GM12878 (cell line): Measurements from ENCODE around the gene ZNF467.

Experiments used
- BACH1 ChIP-seq: fragments of 450-650 bp; IDR thresholded peaks from 2 replicates; pipeline ENCODE4 v1.6.1; 2017; ENCODE audit warnings: mild to moderate bottlenecking, borderline replicate concordance
- CREM ChIP-seq: IDR thresholded peaks from 2 replicates; pipeline ENCODE4 v1.6.1; 2014; ENCODE audit warnings: antibody characterized with exemption, low read depth
- ELK1 ChIP-seq: IDR thresholded peaks from 2 replicates; pipeline ENCODE4 v1.6.1; 2012; ENCODE audit warnings: low read depth, low read length, improper control_type of control experiment
- EZH2 ChIP-seq: IDR thresholded peaks from 2 replicates; pipeline ENCODE4 v1.6.1; 2012; ENCODE audit warnings: low read depth, mild to moderate bottlenecking, control low read depth, inconsistent platforms, low read length, borderline replicate concordance; ENCODE audit not compliant: control insufficient read depth
- LARP7 ChIP-seq: fragments of 450-650 bp; IDR thresholded peaks from 2 replicates; pipeline ENCODE4 v1.6.1; 2017; ENCODE audit warnings: mild to moderate bottlenecking
- NR2C2 ChIP-seq: IDR thresholded peaks from 2 replicates; pipeline ENCODE4 v1.6.1; 2011; ENCODE audit warnings: borderline replicate concordance, low read depth; ENCODE audit not compliant: control insufficient read depth, insufficient read length
- POLR2AphosphoS5 ChIP-seq: IDR thresholded peaks from 2 replicates; pipeline ENCODE4 v1.6.1; 2011; ENCODE audit warnings: mild to moderate bottlenecking, low read length, inconsistent platforms
- RAD21 ChIP-seq: IDR thresholded peaks from 2 replicates; pipeline ENCODE4 v1.6.1; 2011; ENCODE audit warnings: mild to moderate bottlenecking, low read depth, low read length, moderate library complexity; ENCODE audit not compliant: insufficient read depth
- YY1 ChIP-seq: IDR thresholded peaks from 2 replicates; pipeline ENCODE4 v1.6.1; 2011; ENCODE audit warnings: low read depth, mild to moderate bottlenecking, low read length

- TF ChIP-seq RAD21 (no peak), POLR2AphosphoS5 (no peak), YY1 (no peak), ELK1 (no peak), BACH1 (no peak), CREM (no peak), LARP7 (no peak), NR2C2 (no peak), EZH2 (no peak)
Observed at GRCh38 chr7:149718730-149719049, 54.7 kb downstream of the ZNF467 start.
